GM19351 (cell line): Measurements from ENCODE around the gene IQUB.
"Not testable (repeated sequence)": the region's sequence is repeated elsewhere in the genome, so short reads cannot be mapped to it uniquely, and the experiment has no call there.

Source experiments
- ATAC-seq: cut with Tn5 transposase; IDR thresholded peaks from one replicate; pipeline ENCODE4 v1.9.1; 2021; ENCODE audit warnings: mild to moderate bottlenecking, moderate library complexity; ENCODE audit not compliant: unreplicated experiment

IQUB gene

DNA sequence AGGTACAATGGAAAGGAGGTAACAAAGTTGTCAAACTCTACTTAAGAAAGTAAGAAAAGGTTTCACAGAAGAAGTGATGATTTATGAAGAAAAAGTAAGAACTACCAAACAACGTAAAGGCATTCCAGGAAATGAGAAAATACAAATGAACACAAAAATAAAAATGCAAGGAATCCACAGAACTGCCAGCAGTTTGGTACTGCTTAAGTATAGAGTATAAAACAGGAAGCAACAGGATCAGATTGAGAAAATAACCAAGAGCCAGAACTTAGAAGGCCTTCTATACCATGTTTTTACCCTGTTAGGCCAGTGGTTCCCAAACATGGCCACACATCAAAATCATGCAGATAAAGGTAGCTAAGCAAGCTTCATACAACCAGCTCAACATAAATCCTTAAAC is 14.0 kb upstream of the IQUB start:
- ATAC-seq, result no peak

DNA sequence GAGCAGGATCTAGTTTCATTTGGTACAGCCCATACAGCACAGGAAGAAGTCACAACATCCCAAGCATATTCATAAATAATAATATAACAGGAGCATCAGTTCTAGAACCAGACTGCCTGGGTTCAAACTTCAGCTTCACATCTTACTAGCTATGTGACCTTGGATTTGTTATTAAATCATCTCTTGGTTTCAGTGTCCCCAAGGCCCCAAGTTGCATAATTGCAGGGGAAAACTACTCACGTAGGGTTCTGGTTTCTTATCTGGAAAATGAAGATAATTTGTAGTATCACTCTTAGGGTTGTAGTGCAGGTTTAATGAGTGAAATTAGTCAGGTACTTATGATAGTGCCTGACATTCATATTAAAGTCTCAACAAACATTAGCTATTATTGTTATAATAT is 5.5 kb upstream of the IQUB start:
- no peak for ATAC-seq

DNA sequence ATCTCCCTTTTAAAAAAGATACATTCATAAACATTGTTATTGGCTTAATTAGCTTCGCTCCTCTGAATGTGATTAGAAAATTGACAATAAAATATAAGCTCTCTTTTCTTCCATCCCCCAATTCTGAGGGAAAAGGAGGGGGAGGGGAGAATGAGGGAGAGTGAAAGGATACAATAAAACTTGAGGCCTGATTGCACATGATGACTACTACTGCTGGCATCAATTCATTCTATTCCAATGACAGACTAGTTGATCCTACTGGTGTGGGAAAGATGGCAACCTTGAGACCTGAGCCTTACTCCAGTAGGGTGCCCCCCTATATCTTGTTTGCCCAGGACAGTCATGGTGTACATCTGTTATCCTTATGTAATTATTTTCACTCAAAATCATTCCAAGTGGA is 4.5 kb upstream of the IQUB start:
- ATAC-seq, result no peak

DNA sequence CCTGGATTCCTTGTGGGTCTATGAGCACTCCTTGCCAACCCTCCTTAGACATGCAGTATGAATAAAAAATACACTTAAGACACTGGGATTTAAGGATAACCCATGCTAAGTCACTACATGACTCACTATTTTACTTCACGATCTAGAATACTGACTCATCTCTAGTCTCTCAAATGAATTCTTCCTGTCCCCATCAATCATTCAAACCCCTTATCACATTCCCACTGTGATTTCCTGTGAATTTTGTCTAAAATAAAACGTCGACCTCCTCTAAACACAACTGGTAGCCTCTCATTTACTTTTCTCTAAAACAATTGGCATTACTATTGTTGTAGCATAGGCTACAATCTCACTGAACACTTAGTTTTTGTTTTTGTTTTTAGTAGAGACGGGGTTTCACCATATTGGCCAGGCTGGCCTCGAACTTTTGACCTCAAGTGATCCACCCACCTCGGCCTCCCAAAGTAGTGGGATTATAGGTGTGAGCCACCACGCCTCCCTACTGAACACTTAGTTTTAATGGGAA is 3.9 kb upstream of the IQUB start:
- no peak for ATAC-seq

DNA sequence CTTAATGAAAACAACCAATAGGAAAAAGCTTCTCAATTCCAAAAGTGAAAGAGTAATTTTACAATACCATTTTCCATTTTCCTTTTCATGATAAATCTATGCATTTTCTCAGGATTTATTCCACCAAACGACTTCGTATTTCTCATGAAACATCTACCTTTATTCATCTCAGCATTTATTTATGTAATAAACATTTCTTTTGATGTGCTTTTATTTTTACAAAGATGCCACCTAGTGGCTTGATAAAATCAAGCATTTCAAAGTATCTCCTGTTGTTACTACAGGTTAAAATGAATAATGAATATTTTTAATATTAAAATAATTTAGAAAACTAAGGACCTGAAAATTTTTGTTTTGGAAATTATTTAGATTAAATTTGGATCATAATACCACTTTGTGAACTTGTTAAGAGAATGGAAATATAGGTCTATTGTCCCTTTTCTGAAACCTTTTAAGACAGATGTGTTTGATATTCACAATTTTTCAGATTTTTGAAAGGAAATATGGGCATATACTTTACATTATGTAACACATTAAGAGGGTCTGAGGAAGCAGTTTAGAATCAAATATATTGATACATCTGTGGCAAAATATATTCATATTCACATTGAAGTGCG is 2.7 kb upstream of the IQUB start:
- ATAC-seq, result no peak

DNA sequence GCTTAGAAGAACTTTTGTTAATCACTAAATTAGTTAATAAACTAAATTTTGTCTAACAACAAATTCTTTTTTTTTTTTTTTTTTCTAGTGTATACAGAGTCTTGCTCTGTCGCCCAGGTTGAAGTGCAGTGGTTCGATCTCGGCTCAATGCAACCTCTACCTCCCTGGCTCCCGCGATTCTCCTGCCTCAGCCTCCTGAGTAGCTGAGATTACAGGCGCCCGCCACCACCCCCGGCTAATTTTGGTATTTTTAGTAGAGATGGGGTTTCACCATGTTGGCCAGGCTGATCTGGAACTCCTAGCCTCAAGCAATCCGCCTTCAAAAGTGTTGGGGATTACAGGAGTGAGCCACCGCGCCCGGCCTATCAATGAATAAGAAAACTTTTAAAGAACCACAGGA is 1.1 kb upstream of the IQUB start:
- no peak for ATAC-seq

DNA sequence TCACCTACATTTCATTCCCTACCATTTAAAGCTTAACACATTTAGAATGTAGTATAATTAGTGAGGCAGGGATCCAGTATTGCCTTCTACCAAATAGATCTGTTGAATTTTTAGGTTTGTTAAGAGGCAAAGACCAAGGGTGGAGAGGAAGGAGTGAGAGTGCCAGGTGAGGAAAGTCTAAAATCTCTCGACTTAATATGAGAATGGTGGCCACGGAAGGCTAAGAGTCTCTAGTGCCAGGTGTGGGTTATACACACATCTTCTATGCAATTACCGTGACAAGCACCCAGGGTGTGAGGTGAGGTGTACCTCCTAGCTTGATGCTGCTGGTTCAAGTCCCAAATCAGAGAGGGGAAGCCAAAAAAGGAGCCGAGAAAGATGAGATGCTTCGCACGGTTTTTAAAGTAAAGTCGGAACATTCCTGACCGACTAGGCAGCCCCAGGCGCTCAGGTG is 439 bp downstream of the IQUB start:
- ATAC-seq, result peak; percentile 12

DNA sequence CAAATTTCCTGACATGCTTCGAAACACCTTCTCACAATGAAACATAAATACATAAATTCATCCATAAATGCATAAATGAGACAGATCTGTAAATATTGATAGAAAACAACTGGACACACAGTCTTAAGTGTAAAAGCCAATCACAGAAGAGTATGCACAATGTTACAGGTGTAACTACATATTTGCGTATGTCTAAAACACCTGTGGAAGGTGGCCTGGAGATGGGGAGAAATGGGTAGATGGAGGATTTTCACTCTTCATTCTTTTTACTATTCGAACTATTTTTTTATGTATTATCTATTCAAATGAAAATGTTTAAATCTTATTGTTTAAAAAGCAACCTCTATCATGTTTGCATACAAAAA is 860 bp downstream of the IQUB start:
- ATAC-seq, result no peak

DNA sequence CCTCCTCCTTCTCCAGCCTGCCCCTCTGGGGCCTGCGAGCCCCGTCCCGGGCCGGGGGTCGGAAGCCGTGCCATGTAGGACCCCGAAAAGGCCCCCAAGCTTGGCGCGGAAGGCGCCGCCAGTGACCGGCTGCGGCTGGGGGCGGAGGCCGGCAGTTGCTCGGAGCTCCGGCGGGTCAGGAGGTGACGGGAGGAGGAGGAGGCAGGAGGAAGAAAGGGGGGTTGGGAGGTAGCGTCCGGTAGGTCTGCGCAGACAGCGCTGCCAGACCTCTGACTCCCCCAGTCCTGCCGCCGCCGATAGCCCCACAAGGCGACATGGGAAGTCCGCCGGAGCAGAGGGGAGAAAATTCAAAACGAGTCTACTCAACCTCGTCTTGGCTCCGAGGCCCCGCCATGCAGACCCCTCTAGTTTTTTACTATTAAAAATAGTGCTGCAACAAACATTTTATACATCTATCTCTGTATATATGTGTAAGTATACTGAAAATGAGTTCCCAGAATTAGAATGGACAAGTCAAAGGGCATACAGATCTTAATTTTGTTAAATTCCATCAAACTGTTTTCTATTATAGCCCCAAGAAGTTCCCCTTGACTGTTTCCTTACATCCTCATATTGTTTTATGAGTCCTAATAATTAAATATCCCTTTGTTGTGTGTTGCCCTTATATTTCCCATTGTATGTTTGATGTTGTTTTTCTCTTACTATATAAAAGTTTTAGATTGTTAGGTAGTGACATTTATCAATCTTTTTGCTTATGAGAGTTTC is 1.4 kb downstream of the IQUB start:
- ATAC-seq, result peak; percentile 22

DNA sequence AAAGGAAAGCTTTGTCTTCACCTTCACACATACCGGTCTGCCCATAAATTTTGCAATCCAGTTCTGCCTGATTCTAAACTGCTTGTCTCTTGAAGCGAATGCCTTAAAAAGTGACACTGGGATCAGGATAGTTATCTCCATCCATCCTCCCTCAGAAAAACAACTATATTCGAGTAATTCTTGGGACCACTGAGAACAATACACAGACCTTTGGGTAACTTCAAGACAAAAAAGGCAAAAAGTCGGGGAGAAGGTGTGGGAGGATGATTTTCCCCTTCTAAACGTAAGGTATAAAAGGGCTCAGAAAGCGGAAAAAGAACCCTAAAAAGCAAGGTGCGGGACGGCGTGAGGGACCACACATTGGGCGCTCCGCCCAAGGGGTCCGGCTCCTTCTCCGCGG is 2.1 kb downstream of the IQUB start:
- ATAC-seq, result not testable (repeated sequence)

DNA sequence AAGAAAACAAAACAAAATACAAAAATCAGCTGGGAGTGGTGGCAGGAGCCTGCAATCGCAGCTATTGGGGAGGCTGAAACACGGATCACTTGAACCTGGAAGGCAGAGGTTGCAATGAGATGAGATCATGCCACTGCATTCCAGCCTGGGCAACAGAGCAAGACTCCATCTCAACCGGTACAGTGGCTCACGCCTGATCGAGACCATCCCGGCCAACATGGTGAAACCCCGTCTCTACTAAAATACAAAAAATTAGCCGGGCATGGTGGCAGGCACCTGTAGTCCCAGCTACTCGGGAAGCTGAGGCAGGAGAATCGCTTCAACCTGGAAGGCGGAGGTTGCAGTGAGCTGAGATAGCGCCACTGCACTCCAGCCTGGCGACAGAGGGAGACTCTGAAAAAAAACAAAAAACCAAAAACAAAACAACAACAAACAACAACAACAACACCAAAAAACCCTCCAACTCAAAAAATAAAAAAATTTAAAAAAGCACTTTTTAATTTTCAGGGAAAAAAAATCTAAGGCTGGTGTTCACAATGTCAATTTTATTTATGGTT is 4.3 kb downstream of the IQUB start:
- ATAC-seq, result not testable (repeated sequence)

DNA sequence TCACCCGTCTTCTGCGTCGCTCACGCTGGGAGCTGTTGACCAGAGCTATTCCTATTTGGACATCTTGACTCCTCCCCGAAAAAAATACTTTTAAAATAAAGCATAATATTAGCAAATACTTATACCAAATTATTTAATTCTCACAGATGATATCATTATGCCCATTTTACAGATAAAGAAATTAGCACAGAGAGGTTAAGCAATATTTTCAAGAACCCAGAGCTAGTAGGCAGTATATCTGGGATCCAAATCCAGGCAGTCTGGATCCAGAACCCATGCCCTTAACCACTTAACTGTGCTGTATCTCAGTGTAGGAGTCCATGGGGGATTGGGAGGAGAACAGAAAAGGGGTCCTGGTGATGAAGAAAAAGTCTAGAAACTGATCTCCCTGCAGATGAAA is 6.1 kb downstream of the IQUB start:
- no peak for ATAC-seq

DNA sequence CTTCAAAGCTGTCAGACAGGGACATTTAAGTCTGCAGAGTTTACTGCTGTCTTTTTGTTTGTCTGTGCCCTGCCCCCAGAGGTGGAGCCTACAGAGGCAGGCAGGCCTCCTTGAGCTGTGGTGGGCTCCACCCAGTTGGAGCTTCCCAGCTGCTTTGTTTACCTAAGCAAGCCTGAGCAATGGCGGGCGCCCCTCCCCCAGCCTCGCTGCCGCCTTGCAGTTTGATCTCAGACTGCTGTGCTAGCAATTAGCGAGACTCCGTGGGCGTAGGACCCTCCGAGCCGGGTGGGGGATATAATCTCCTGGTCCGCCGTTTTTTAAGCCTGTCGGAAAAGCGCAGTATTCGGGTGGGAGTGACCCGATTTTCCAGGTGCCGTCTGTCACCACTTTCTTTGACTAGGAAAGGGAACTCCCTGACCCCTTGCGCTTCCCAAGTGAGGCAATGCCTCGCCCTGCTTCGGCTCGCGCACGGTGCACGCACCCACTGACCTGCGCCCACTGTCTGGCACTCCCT is 6.6 kb downstream of the IQUB start:
- not testable (repeated sequence) for ATAC-seq

DNA sequence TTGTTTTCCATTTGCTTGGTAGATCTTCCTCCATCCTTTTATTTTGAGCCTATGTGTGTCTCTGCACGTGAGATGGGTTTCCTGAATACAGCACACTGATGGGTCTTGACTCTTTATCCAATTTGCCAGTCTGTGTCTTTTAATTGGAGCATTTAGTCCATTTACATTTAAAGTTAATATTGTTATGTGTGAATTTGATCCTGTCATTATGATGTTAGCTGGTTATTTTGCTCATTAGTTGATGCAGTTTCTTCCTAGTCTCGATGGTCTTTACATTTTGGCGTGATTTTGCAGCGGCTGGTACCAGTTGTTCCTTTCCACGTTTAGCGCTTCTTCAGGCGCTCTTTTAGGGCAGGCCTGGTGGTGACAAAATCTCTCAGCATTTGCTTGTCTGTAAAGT is 7.9 kb downstream of the IQUB start:
- ATAC-seq, result not testable (repeated sequence)

DNA sequence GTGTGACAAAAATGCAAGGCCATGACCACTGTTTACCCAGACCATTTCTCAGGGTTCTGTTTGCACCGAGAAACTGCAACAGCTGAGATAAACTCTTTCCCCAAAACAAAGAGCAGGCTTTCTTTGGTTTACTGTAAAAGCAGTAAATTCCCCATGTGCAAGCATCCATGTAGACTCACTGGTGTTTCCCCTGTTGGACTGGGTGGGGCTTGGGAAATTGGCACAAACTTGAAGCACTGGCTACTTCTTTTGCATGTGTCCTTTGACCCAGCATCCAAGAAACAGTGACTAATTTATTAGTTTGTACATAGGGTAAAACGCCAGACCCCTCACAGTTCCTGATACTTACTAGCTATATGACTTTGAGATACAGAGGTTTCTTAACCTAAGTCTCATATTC is 12.3 kb downstream of the IQUB start:
- ATAC-seq, result no peak

DNA sequence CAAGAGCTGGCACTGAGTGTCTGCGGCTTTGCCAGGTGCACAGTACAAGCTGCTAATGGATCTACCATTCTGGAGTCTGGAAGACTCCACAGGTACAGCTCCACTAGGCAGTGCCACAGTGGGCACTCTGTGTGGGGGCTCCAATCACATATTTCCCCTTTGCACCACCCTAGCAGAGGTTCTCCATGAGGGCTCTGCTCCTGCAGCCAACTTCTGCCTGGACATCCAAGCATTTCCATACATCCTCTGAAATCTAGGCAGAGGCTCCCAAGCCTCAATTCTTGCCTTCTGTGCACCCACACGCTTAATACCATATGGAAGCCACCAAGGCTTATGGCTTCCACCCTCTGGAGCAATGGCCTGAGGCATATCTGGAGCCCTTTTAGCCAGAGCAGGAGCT is 29.2 kb downstream of the IQUB start:
- ATAC-seq, result no peak

DNA sequence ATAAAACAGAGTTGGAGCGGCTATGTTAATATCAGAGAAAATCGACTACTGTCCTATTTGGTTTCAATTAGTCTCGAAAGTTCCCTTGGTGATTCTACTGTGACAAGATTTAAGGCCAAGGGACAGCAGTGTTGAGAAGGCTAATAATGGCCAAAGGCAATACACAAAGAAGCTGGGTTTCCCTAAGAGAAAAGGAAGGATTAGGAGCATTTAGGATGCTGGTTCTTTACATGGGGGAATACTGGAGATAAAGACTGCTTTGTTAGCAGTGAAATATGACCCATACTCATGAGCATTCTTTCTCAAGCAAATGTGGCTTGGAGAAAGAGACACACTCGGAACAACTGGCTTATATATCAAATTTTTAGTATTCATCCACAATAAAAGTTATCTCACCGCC is 32.2 kb downstream of the IQUB start:
- ATAC-seq, result no peak

DNA sequence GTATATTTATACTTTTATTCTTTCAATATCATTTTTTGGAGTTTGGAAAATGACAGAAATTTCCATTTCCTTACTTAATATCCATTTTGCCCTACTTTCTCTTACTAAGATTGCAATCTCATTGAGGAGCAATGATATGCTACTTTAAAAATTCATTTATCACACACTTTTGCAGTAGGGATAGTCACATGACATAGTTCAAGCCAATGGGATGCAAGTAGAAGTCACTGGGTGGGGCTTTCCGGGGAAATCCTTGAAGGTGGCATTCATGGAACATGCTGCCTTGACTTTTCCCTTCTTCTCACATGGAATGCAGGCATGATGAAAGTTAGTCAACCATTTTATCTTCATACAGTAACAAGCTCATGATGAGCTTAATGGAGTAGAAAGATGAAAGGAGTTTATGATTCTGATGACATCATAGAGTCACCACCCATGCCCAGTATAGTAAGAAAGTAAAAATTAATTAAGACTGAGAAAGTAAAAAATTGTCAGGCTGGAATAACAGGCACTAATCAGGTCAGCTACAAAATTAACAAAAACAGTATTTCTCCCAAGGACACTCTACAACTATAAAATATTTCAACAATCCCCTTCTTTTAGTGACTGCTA is 33.4 kb downstream of the IQUB start:
- no peak for ATAC-seq

DNA sequence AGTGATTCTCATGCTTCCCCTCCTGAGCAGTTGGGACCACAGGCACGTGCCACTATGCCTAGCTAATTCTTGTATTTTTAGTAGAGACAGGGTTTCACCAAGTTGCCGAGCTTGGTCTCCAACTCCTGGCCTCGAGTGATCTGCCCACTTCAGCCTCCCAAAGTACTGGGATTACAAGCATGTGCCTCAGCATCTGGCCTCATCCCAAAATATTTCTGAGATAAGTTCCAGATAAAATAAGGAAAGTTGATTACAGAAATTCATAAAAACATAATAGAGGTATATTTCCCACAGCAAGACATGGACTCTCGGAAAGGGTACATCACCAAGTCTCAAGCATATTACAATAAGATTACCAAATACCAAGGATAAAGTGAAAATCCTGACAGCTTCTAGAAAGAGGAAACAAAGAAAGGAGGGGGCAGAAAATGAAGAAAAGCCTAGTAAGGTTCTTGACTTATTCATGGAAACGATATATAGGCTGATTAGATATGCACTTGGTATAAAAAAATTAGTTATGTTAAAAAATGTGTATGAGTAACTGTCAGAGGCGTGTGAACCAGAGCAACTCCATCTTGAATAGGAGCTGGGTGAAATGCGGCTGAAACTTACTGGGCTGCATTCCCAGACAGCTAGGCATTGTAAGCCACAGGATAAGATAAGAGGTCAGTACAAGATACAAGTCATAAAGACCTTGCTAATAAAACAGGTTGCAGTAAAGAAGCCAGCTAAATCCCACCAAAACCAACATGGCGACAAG is 35.0 kb downstream of the IQUB start:
- ATAC-seq, result no peak

DNA sequence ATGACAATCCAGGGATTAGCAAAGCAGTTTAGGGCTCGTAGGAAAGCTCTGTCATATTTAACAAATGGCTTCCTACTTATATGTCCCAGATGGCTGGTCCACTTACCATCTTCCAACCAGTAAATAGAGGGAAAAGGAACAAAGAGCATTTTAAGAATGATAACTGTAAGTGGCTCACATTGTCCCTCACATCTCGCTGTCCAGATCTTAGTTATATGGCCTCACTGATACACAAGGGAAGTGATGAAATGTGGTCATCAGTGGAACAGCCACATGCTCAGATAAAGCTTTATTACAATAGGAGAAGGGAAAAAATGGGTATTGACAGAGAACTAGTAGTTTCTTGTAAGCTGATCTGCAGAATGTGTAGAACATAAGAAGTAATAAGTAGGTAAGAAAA is 35.8 kb downstream of the IQUB start:
- no peak for ATAC-seq

DNA sequence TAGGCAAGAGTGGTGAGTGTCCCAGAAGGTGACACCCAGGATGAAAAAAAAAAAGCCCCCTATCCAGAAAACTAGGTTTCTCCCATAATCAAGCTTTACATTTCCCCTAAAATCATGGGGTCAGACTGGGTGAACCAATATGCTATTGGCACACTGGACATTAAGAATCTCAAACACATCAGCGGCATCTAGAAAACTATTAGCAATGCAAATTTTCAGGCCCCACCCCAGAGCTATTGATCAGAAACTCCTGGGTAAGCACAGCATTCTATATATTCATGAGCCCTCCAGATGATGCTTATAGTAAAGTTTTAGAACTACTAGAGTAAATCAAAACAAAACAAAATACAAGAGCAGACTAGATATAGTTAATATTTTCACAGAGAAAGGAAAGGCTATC is 36.4 kb downstream of the IQUB start:
- ATAC-seq, result no peak
